D341Med (cell line): ENCODE data around the gene KLHL40.

ENCODE experiments used
- DNase-seq: peaks from one replicate; pipeline ENCODE4 v3.0.0; 2012; ENCODE audit warnings: low spot score

KLHL40 gene

DNA sequence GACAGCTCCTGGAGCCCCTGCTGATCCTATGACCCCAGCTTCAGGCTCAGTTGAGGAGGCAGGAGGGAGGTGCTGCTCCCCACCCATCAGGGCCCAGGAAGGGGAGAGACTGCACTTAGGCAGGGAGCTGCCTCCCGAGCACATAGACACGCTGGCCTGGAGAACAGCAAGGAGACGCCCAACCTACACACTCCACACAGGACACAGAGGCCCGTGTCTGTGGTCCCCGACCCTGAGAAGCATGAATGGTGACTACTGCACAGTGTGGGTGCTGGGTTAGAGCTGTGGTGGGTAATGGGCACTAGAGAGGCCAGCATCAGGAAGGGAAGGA is 18.3 kb downstream of the KLHL40 start:
- no peak for DNase-seq

DNA sequence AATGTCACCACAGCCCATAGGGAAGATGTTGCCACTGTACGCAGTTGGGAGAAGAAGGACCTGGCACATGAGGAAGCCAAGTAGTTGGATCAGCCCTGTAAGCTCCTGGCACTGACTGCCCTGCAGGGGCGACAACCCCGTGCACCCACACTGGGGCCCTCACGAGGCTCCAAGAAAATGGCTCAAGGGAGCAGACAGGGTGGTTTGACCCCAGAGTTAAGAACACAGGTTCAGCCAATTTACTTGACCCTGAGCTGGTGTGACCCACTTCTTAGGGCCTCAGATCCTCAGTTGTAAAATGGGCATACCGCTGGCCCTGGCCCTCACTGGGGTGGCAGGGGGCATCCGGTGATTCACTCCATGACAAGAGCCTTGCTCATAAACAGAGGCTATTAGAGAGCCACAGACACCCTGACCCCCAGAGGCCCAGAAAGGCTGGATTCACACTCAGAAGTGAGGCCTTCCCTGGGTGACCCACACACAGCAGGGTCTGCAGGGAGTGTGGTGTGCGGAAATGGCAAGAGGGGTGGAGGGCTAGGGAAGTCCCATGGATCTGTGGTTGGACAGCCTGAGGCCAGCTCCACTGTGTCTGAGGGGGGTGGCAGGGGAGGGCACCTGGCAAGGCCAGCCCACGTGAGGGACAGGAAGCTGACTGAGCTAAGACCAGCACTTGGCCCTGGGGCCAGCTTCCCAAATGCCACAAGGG is 19.0 kb downstream of the KLHL40 start:
- DNase-seq = peak; percentile 34

DNA sequence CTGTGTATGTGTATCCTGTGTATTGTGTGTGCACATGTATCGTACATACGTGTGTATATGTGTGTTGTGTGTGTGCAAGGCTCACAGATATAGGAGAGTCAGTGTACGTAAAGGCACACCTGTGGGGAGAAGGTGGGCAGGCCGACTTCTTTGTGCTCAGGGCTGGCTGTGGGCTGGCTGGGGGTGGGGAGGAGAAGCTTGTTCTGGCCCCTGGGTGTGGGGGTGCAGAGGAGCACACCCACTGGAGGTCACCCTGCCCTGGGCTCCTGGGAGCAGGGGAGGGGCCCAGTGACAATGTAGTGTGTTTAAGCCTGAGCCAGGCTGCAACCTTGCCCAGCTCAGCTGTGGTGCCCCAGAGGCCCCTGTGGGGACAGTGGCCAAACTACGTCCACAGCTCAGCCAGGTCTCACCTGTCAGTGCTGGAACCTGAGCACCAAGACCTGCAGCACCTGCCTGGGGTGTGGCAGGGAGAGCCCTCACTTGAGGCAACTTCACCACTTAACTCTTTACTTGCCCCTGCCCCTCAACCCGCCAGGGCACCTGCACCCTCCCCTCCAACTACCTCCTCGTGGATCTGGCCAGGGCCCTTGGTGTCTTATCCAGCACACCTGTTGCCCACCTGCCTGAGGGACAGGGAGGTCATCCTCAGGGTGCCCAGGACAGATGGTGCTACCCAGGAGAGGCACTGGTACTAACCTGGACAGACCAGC is 19.9 kb downstream of the KLHL40 start:
- DNase-seq = peak; percentile 21

DNA sequence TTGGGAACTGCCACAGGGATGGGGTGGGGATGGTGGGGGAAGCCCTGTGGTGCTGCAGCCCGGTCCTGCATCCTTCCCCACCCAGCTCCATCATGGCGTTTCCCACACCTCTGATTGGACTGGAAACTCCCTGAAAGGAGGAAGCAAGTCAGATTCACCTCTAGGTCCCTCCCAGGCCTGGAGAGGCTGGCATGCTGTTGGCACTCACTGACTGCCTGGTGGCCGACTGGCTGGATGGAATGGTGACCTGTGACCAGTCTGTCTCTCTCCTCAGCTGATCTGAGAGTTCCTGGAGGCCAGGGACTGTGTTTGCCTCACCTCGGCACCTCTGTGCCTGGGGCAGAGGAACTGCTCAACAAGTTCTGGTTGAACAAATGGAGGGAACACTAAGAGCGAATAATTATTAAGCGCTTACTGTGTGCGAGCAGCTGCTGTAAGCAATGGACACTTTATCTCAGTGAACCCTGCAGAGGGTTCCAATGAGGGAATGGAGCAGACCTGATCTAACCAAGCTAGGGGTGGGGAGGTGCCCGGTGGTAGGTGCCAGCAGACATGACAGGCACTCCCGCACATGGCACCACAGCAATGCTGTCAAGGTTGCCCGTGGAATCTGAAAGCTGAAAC is 20.7 kb downstream of the KLHL40 start:
- DNase-seq = peak; percentile 17

DNA sequence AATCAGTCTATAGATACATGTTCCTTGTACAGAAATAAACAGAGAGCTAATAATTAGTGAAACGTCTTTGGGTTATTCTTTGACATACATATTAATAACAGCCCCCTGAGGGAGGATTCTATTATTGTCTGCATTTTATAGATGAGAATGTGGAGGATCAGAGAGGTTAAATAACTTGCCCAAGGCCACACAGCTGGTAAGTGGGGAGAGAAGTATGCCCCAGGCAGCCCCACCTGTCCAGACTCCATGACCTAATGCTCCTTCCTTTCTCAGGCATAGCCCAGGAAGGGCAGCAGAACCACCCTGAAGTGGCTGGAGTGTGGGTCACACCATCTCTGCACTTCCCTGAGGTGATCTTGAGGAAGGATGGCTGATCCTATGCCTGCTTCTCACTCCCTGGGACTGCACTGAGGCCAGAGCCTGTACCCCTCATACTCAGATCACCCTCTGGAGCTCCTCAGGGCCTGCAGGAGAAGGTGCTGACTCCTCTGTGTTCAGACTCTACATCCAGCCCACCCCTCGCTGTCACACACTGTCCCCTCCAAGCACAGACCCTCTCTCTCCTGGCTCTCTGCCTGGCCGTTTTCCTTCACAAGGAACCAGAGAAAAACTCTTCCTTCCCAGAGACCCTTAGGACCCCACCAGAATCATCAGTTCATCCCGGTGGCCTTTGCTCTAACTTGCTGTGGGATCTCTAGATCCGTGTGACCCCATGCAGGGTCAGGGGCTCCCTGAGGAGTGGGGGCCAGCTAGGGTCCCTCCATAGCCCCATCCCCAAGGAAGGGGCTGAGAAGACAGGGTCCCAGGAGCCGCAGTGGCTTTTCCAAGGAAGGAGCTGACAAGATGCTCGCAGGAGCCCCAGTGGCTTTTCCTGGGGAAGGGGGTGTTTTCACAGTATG is 21.6 kb downstream of the KLHL40 start:
- DNase-seq = peak; percentile 9

DNA sequence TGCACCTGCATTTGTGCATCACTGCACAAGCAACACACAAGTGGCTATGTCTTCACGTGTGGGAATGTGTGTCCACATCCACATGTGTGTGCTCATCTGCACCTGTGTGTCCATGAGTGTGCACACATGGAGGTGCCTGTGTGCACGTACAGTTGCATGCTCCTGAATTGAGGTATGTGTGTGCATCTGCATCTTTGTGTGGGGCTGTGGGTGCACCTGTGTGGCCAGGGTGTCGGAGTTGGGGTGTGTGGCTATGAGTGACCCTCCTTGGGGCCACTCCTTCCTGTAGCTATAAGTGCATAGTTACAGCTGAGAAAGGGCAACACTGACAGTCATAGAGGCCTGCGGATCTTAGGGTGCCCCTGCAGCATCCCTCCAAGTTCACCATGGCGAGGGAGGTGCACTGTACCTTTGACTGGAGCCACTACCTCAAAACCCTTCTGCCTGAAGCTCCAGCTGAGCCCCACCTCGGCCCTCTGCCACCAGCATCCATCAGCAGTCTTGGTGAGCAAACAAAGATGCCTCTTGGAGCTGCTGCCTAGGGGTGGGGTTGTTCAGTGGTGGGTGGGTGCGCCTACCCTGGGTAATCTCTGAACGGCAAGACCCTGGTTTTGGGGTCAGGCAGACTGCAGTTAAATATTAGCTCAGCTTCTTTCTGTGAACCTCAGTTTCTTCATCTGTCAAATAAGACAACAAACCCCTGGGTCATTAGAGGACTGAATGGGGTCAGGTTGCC is 22.5 kb downstream of the KLHL40 start:
- peak; percentile 13 for DNase-seq

DNA sequence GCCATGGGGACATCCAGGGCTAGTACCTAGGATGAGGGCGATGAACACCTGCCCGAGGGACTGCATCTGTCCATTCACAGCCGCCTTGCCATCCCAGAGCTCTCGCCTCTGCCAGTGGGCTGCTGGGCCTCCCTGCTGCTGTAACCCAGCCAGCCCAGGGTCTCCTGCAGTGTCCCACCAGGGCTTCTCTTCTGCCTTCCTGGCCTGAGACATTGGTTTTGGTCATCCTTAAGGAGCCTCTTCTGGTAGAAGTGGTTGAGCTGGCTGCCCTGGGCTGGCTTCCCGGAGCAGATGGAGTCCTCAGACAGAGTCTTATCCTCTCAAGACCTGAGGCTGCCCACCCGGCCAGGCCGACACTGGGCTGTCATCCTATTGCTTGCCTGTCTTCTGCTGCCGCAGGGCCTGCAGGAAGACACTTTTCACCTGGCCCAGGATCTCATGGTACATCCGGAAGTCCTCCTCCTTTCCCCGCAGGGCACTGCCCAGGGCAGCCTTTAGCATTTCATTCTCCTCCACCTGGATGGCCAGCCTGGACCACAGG is 23.3 kb downstream of the KLHL40 start:
- peak; percentile 20 for DNase-seq

DNA sequence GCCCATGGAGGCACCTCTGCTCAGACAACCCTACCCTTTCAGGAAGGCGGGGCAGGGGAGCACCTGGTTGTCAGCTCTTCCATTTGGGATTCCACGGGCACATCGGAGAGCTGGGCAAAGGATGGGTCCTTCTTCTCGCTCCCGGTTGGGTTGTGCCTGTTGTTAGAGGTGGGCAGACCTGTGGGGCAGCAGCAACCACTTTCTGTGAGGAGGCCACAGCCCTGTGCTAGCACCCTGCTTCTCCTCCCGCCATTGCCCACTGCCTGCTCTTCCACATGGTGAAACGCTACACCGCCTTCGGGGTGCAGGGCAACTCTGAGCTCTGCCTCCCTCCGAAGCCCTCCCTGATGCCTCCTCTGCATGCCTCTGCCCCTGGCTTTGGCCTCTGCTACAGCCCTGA is 24.3 kb downstream of the KLHL40 start:
- peak; percentile 10 for DNase-seq

DNA sequence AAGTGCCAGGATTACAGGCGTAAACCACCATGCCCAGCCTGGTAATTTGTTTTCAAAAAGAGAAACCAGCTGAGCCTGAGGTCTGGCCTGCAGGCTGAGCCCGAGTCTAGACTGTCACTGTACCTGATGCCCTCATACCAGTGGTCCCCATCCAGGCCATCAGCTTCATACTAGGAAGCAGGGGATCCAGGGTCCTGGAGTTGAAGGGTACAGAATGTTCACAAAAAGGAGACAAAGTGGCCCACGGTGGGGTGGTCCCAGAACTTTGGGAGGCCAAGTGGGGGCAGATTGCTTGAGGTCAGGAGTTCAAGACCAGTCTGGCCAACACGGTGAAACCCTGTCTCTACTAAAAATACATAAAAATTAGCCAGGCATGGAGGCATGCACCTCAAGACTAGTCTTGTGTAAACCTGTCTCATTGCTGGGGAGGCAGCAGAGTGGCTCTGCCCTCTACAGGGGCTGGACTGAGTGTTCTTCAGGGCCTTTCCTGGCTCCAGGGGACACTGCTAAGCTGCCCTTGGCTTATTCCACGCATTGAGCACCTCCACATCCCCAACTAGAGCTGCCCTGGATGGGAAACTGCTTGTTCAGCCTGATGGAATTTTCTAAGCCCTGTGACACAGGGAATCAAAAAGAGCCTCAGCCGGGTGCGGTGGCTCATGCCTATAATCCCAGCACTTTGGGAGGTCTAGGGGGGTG is 25.1 kb downstream of the KLHL40 start:
- no peak for DNase-seq

DNA sequence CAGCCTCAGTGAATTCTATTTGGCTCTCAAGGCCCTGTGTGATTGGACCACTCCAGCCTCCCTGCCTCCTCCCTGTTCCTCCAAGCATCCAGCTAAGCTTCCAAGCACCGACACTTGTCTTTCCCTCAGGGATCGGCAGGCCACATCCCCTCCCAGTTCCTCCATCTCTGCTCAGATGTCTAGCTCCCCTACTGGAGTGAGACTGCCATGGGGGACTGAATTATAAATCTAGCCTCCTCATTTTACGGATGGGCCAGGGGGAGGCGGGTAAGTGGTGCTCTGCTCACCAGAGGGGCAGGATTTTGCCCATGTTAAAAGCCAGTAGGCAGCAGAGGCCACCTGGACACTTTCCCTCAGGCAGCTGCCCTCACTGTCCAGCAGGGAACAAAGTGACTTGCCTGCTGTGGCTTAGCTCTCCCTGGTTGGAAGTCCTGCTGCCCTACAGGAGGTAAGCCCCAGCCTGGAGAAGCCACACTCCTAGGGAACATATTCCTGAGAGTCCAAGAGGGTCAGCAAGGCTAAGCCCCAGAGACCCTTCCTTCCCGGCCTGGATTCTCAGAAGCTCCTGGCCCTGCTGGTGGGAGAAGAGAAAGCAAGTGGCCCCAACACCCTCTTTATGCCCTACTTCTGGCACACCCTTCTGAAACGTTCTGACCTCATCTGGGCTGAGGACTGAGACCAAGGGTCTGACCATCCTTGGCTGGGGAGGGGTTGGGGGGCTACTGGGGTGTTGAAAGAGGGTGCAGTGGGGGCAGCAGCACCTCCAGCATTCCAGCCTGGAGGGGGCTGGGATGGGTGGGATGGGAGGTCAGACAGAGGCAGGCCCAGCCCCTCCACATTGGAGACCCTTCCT is 26.4 kb downstream of the KLHL40 start:
- DNase-seq = peak; percentile 60

DNA sequence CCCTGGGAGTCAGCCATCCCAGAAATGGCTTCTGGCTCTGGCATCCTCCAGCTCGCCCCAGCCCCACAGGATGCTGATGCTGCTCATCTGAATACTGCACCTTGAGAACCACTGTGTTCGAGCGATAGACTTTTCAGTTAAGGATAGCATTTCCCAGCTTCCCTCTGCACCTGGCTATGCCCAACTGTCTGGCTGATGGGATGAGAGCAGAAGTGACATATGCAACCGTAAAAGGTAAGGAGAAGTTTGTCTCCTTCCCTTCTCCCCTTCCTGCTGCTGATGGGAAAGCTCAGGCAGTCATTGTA is 27.0 kb downstream of the KLHL40 start:
- peak; percentile 5 for DNase-seq

DNA sequence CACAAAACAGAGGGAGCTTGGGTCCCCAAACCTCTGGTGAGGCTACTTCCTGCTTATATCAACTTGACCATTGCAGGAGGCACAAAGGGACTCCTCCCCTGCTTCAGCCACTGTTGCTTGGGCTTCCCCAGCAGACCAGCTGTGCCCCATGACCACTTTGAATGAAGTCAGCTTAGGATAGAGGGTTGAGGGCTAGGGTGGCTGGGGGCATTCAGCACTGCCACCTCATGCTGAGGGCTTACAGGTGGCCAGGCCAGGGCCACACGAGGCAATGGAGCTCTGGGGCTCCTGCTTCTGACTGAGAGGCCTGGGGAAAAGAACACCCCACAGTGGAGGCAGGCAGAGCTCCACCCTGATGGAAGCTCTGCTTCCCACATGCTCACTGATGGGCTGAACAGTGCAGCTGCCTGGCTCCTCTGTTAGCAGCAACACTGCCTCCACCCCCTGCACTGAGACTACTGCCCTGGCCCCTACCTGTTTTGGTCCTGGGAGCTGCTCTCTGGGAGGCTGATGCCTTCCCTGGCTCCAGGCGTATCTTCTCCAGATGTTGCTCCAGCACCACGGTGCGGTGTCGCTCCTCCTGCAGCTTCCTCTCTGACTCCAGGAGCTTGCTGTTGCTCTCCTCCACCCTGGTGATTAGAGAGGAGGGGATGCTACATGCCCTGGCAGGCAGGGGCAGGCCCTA is 27.5 kb downstream of the KLHL40 start:
- peak; percentile 31 for DNase-seq

DNA sequence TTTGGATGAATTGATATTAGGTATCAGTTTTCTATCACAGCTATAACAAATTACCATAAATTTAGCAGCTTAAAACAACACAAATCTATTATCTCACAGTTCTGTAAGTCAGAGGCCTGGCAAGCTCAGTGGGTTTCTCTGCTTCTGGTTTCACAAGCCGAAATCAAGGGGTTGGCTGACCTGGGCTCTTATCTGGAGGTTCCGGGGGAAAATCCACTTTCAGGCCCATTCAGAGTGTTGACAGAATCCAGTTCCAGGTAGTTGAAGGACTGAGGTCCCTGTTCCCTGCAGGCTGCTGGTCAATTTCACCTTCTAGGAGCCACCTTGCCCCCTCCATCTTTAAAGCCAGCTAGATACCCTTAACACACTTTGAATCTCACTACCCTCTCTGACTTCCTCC is 28.4 kb downstream of the KLHL40 start:
- no peak for DNase-seq

DNA sequence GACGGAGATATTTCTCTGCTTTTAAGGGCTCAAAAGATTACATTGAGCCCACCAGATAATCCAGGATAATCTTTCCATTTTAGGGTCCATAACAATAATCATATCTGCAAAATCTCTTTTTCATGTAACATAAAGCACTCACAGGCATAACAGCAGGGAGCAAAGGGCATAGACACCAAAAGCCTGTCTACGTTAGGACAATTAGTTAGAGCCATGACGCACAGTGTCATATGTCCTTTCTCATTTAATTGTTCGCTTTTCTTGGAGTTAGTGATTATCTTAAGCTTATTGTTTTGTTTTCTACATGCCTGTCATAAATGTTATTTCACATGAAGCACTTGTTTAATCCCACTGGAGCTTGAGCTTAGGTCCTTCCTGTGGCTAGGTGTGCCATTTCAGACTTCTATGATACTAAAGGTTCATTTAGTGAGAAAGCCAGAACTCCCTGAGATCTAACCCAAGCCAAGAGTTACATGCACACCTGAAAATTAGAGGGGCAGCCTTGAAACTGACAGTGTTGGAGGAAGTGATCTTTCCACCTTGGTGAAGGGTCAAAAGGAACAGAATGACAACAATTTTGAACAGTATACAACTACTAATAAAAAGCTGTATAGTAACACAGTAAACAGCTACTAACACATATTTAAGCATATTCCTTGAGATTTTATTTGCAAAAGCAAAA is 29.0 kb downstream of the KLHL40 start:
- DNase-seq = peak; percentile 62

DNA sequence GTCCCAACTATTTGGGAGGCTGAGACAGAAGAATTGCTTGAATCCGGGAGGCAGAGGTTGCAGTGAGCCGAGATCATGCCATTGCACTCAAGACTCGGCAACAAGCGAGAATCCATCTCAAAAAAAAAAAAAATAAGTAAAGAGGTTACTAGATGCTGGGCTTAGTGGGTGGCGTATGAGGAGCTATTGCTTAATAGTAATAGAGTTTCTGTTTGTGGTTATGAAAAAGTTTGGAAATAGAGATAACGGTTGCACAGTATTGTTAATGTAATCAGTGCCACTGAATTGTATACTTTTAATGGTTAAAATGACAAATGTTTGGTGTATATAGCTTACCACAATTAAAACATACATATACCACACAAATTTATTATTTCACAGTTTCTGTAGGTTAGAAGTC is 32.0 kb downstream of the KLHL40 start:
- no peak for DNase-seq

DNA sequence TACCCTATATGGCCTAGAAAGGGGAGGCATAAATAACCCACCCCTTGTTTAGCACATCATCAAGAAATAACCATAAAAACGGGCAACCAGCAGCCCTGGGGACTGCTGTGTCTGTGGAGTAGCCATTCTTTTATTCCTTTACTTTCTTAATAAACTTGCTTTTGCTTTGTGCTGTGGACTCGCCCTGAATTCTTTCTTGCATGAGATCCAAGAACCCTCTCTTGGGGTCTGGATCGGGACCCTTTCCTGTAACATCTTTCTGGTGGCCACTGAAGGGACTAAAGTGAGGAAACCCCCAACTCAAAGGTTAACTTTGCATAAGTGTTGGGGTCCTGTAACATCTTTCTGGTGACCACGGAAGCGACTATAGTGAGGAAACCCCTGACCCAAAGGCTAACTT is 33.0 kb downstream of the KLHL40 start:
- no peak for DNase-seq

DNA sequence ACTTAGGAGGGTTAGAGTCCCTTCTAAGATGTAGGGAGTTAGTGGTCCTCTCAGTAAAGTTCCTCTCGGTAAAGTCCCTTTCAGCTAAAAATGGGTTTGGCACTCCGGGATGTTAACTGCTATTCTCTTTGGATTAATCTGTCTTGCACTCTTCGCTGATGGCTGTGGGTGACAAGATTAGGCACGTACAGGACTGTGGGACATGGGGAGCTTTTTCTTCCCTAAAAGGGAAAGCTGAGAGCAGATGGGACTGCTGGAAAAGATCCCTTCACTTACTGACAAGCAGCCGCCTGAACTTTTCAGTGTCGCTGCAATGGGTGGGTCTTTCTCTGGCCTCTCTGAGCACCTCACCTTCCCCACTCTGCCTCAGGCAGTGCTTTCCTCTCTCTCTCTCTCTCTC is 33.7 kb downstream of the KLHL40 start:
- no peak for DNase-seq

DNA sequence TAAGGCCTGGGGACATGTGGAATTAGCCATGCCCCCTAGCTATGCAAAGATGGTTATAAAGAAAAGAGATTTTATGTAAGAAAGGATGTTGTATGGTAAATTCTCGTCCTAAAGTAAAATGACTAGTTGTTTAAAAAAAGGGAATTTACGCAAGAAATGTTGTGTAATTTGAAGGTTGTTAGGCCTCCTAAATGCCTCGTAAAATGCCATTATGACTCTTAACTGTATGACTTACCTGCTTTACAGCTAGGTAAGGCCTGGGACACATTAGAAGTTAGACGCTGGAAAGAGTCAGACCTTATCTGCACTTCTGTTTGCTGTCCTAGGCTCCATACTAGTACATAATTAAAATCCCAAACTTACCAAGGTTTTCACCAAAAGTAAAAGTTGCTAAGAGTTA is 34.8 kb downstream of the KLHL40 start:
- no peak for DNase-seq

DNA sequence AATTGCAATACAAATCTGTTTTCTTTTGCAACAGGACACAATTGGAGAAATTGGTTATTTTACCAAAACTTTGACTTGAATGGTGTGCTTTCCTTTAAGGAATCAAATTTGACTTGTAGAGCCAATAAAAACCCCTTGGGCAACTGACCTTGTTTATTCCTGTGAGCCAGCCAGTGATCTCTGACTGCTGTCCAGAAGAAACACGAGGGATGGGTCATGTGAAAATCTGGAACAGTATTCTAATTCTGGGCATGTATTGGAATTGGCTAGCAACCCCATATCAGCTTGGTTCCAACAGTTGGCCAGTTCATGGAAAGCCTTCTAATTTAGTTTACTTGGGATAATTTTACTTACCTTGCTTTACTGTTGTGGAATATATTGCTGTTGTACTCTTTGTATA is 36.4 kb downstream of the KLHL40 start:
- no peak for DNase-seq
